Subcutaneous preadipocyte (primary cell): ENCODE measurements around the gene RCC1. TPM values are rescaled to one million over a fixed set of nuclear protein-coding genes. Genes with fewer than 3 reads are reported as not detected.

Source experiments
- small RNA-seq: library from RNA; depleted of rRNA; stranded (forward); fragments of <200 nt; gene quantifications from one replicate; pipeline ENCODE3, GENCODE V24; 2012
- total RNA-seq: library from RNA; depleted of rRNA; stranded (reverse); fragments of >200 nt; gene quantifications from 2 replicates; pipeline ENCODE4 v1.2.3, GENCODE V29; 2012

Gene RCC1
- total RNA-seq: 59.2 and 76.8 TPM in 2 replicates

GRCh38 chr1:28505406-28506187, at the start of gene RCC1:
TSS of gene RCC1 (plus strand) at chr1:28506043. CDS start at chr1:28529867, 23,824 bp downstream.

GRCh38 chr1:28552758-28553663, 47.2 kb downstream of the RCC1 start, which contains the start of gene TRNAU1AP:
TSS of gene TRNAU1AP (plus strand) at chr1:28553085. CDS start at chr1:28553111, 26 bp downstream.

Small RNA genes lying within 50 kb of the gene (small RNA-seq; reads per million reads assigned to genes)
- gene RNU6ATAC27P: 0.11 reads per million
- gene SNORA16A: not detected
- gene SNORA44: not detected
- gene SNORA61: not detected
- gene SNORA73A: not detected
- 8,300 reads per million, percentile 100 among the genes with 10 or more reads in this experiment for gene SNORA73B
- gene SNORD99: 1,535 reads per million, percentile 100 among the genes with 10 or more reads in this experiment

Other genes with a start within 250 kb of the RCC1 start
- gene SESN2, start 246.5 kb upstream of the RCC1 start, total RNA-seq: 17.2 and 19.1 TPM in 2 replicates
- 14.0 and 17.2 TPM in 2 replicates for gene MED18, start 177.0 kb upstream of the RCC1 start, total RNA-seq
- 7.3 and 10.0 TPM in 2 replicates for gene PHACTR4, start 136.3 kb upstream of the RCC1 start, total RNA-seq
- 29.9 and 32.3 TPM in 2 replicates for gene TRNAU1AP, start 47.0 kb downstream of the RCC1 start, total RNA-seq
- gene RAB42, start 86.2 kb downstream of the RCC1 start, total RNA-seq: 3.3 and 8.5 TPM in 2 replicates
- 30.3 and 40.4 TPM in 2 replicates for gene TAF12, start 137.0 kb downstream of the RCC1 start, total RNA-seq
- not detected in 2 replicates for gene RNU11, start 142.6 kb downstream of the RCC1 start, total RNA-seq
- gene GMEB1, start 162.7 kb downstream of the RCC1 start, total RNA-seq: 7.3 and 10.4 TPM in 2 replicates
- gene YTHDF2, start 230.9 kb downstream of the RCC1 start, total RNA-seq: 51.1 and 62.4 TPM in 2 replicates